H1 (cell line): ENCODE results near the gene CPA4. TPM values are rescaled to one million over a fixed set of nuclear protein-coding genes. Genes with fewer than 3 reads are reported as not detected.

Source experiments
- CTCF ChIA-PET: fragments of 300-600 bp; sonication (Branson Sonifier 250); formaldehyde crosslinking; loops from one replicate; lab custom pipeline; 2021; ENCODE audit not compliant: partially characterized antibody; lab: Charles Lee
- POLR2A ChIA-PET: fragments of 300-600 bp; sonication (Branson Sonifier 250); formaldehyde crosslinking; loops from one replicate; lab custom pipeline; 2021; ENCODE audit warnings: inconsistent platforms; ENCODE audit not compliant: partially characterized antibody; lab: Charles Lee
- DNase-seq, 2 experiments: peaks; one replicate each; pipeline versions ENCODE4 v3.0.0 to v3.0.0-alpha.2; 2010 to 2022; ENCODE audit warnings: low spot score in 2 of 2, low read depth in 1 of 2, mixed read lengths in 1 of 2
- FAIRE-seq: peaks from 2 replicates; lab custom pipeline; 2011; peaks lifted over from hg19 to GRCh38; lab: Jason Lieb, UNC
- H2AFZ ChIP-seq: 2 replicates; pipeline ENCODE4 v1.8.1; 2012; ENCODE audit warnings: low read length, inconsistent platforms
- H2AK5ac ChIP-seq: 2 replicates; pipeline ENCODE4 v1.6.1; 2013; ENCODE audit warnings: low read depth, low read length
- H2BK120ac ChIP-seq: replicated peaks from 2 replicates; pipeline ENCODE3; 2013; ENCODE audit warnings: low read depth, low read length, inconsistent platforms
- H2BK12ac ChIP-seq: 2 replicates; pipeline ENCODE4 v1.6.1; 2013; ENCODE audit warnings: low read depth, low read length
- H2BK15ac ChIP-seq: 2 replicates; pipeline ENCODE4 v1.6.1; 2013; ENCODE audit warnings: low read length
- H2BK20ac ChIP-seq: 2 replicates; pipeline ENCODE4 v1.6.1; 2013; ENCODE audit warnings: low read length
- H2BK5ac ChIP-seq: 2 replicates; pipeline ENCODE4 v1.6.1; 2013; ENCODE audit warnings: low read depth, low read length
- H3K14ac ChIP-seq: 2 replicates; pipeline ENCODE4 v1.6.1; 2013; ENCODE audit warnings: inconsistent platforms; ENCODE audit not compliant: insufficient read length
- H3K18ac ChIP-seq: 2 replicates; pipeline ENCODE4 v1.6.1; 2013; ENCODE audit warnings: low read length; ENCODE audit errors: extremely low read depth
- H3K23ac ChIP-seq: 2 replicates; pipeline ENCODE4 v1.6.1; 2013; ENCODE audit warnings: inconsistent platforms; ENCODE audit not compliant: insufficient read length
- H3K23me2 ChIP-seq: 2 replicates; pipeline ENCODE4 v1.6.1; 2013; ENCODE audit warnings: low read depth, low read length
- H3K27ac ChIP-seq: 2 replicates; pipeline ENCODE4 v1.6.1; 2011; ENCODE audit warnings: low read depth, low read length, inconsistent platforms
- H3K27me3 ChIP-seq, 4 experiments: replicated peaks in 1 of 4; 1 replicate in 1 of 4; 2 replicates in 3 of 4; pipeline versions ENCODE4 v1.6.1 to v1.8.1; 2011 to 2013; ENCODE audit warnings: low read length in 3 of 4, mild to moderate bottlenecking in 3 of 4, inconsistent platforms in 2 of 4, mixed read lengths in 2 of 4, moderate library complexity in 1 of 4; ENCODE audit not compliant: control insufficient read depth in 3 of 4, insufficient read depth in 3 of 4; ENCODE audit errors: extremely low read depth in 1 of 4
- H3K36me3 ChIP-seq, 4 experiments: 2 replicates each; pipeline versions ENCODE4 v1.6.1 to v1.8.1; 2011 to 2013; ENCODE audit warnings: mild to moderate bottlenecking in 4 of 4, low read length in 3 of 4, moderate library complexity in 2 of 4, control low read depth in 1 of 4, inconsistent platforms in 1 of 4; ENCODE audit not compliant: insufficient read depth in 4 of 4, control insufficient read depth in 2 of 4
- H3K4ac ChIP-seq: replicated peaks from 2 replicates; pipeline ENCODE3; 2013; ENCODE audit warnings: low read length, low read depth, mixed read lengths, inconsistent platforms; ENCODE audit not compliant: insufficient read length
- H3K4me1 ChIP-seq, 4 experiments: replicated peaks in 1 of 4; 1 replicate in 1 of 4; 2 replicates in 3 of 4; pipeline versions ENCODE4 v1.6.1 to v1.8.1; 2011 to 2013; ENCODE audit warnings: low read length in 3 of 4, inconsistent platforms in 2 of 4, mixed read lengths in 1 of 4; ENCODE audit not compliant: insufficient read depth in 4 of 4, control insufficient read depth in 3 of 4
- H3K4me2 ChIP-seq, 2 experiments: 2 replicates each; pipeline versions ENCODE4 v1.6.1 to v1.8.1; 2011 to 2013; ENCODE audit warnings: low read depth in 2 of 2, low read length in 2 of 2, control low read depth in 1 of 2, inconsistent platforms in 1 of 2, mild to moderate bottlenecking in 1 of 2; ENCODE audit not compliant: insufficient read depth in 1 of 2
- H3K4me3 ChIP-seq, 4 experiments: fragments of 200-600, 300-600 bp in 1 of 4; sonication (generic), shearing (Covaris generic), sonication (Bioruptor Twin) in 1 of 4; 2 replicates each; pipeline versions ENCODE4 v1.5.1 to v1.8.1; 2011 to 2016; ENCODE audit warnings: low read length in 4 of 4, low read depth in 3 of 4, control low read depth in 2 of 4, inconsistent platforms in 2 of 4, mild to moderate bottlenecking in 2 of 4, mixed read lengths in 1 of 4, moderate library complexity in 1 of 4; ENCODE audit not compliant: insufficient read depth in 2 of 4; ENCODE audit errors: extremely low read depth in 1 of 4
- H3K56ac ChIP-seq: replicated peaks from 2 replicates; pipeline ENCODE3; 2013; ENCODE audit warnings: low read depth, mild to moderate bottlenecking, mixed read lengths, low read length, inconsistent platforms; ENCODE audit not compliant: insufficient read length
- H3K79me1 ChIP-seq: 2 replicates; pipeline ENCODE4 v1.6.1; 2013; ENCODE audit warnings: low read depth, low read length, control low read depth
- H3K79me2 ChIP-seq, 2 experiments: 2 replicates each; pipeline versions ENCODE4 v1.6.1 to v1.8.1; 2012 to 2013; ENCODE audit warnings: low read length in 2 of 2, mild to moderate bottlenecking in 2 of 2, inconsistent platforms in 1 of 2; ENCODE audit not compliant: insufficient read depth in 2 of 2, control insufficient read depth in 1 of 2
- H3K9ac ChIP-seq, 4 experiments: replicated peaks in 1 of 4; 1 replicate in 1 of 4; 2 replicates in 3 of 4; pipeline versions ENCODE4 v1.6.1 to v1.8.1; 2011 to 2013; ENCODE audit warnings: low read depth in 3 of 4, low read length in 3 of 4, control low read depth in 2 of 4, mild to moderate bottlenecking in 2 of 4, moderate library complexity in 2 of 4, inconsistent platforms in 1 of 4; ENCODE audit errors: extremely low read depth in 1 of 4
- H3K9me3 ChIP-seq, 2 experiments: 2 replicates each; pipeline versions ENCODE4 v1.6.1 to v1.8.1; 2012 to 2013; ENCODE audit warnings: mild to moderate bottlenecking in 2 of 2, moderate library complexity in 2 of 2, control low read depth in 1 of 2, inconsistent platforms in 1 of 2, low read depth in 1 of 2, low read length in 1 of 2, mixed read lengths in 1 of 2; ENCODE audit not compliant: insufficient read depth in 2 of 2
- H4K20me1 ChIP-seq, 2 experiments: replicated peaks in 1 of 2; 2 replicates each; pipeline versions ENCODE3 to v1.8.1; 2011 to 2013; ENCODE audit warnings: inconsistent platforms in 2 of 2, low read length in 2 of 2, mild to moderate bottlenecking in 1 of 2; ENCODE audit not compliant: insufficient read depth in 2 of 2, control insufficient read depth in 1 of 2
- H4K5ac ChIP-seq: 2 replicates; pipeline ENCODE4 v1.6.1; 2013; ENCODE audit warnings: low read length, low read depth, mixed read lengths, inconsistent platforms; ENCODE audit not compliant: insufficient read length
- H4K8ac ChIP-seq: 2 replicates; pipeline ENCODE4 v1.8.0; 2013; ENCODE audit warnings: mild to moderate bottlenecking, moderate library complexity, low read length, inconsistent platforms; ENCODE audit not compliant: insufficient read depth; ENCODE audit errors: extremely low read depth
- H4K91ac ChIP-seq: replicated peaks from 2 replicates; pipeline ENCODE3; 2013; ENCODE audit warnings: low read length, mixed read lengths, inconsistent platforms; ENCODE audit not compliant: insufficient read length
- ASH2L ChIP-seq: fragments of 200-600, 300-600 bp; sonication (generic); IDR thresholded peaks from one replicate; pipeline ENCODE4 v1.7.1; 2017; ENCODE audit warnings: low read length
- BACH1 ChIP-seq: IDR thresholded peaks from 2 replicates; pipeline ENCODE4 v1.6.1; 2012; ENCODE audit warnings: low read length, improper control_type of control experiment
- BCL11A ChIP-seq, 2 experiments: IDR thresholded peaks; one replicate each; pipeline ENCODE4 v1.6.1; 2011; ENCODE audit warnings: low read depth in 2 of 2, low read length in 2 of 2, mild to moderate bottlenecking in 2 of 2
- EGR1 ChIP-seq: IDR thresholded peaks from 2 replicates; pipeline ENCODE4 v1.6.1; 2011; ENCODE audit warnings: low read depth, low read length, borderline replicate concordance
- GABPA ChIP-seq: IDR thresholded peaks from 2 replicates; pipeline ENCODE4 v1.6.1; 2011; ENCODE audit warnings: mild to moderate bottlenecking, low read length, moderate library complexity, borderline replicate concordance; ENCODE audit not compliant: insufficient read depth
- JUN ChIP-seq: IDR thresholded peaks from 2 replicates; pipeline ENCODE4 v1.6.1; 2011; ENCODE audit warnings: low read depth, mild to moderate bottlenecking, improper control_type of control experiment, low read length
- KDM1A ChIP-seq: fragments of 200-600, 300-600 bp; sonication (generic); IDR thresholded peaks from 2 replicates; pipeline ENCODE4 v1.7.1; 2016; ENCODE audit warnings: mild to moderate bottlenecking, low read length, borderline replicate concordance
- MAFK ChIP-seq: IDR thresholded peaks from 2 replicates; pipeline ENCODE4 v1.6.1; 2012; ENCODE audit warnings: low read depth, mild to moderate bottlenecking, improper control_type of control experiment, low read length
- POU5F1 ChIP-seq: IDR thresholded peaks from 2 replicates; pipeline ENCODE4 v1.6.1; 2011; ENCODE audit warnings: low read depth, mild to moderate bottlenecking, low read length, moderate library complexity
- SP2 ChIP-seq: IDR thresholded peaks from 2 replicates; pipeline ENCODE4 v1.6.1; 2012; ENCODE audit warnings: mild to moderate bottlenecking, low read length, inconsistent platforms
- SRF ChIP-seq: IDR thresholded peaks from 2 replicates; pipeline ENCODE4 v1.6.1; 2011; ENCODE audit warnings: mild to moderate bottlenecking, low read depth, low read length, moderate library complexity
- TAF1 ChIP-seq: IDR thresholded peaks from 2 replicates; pipeline ENCODE4 v1.6.1; 2011; ENCODE audit warnings: mild to moderate bottlenecking, low read depth, low read length
- WGBS, 2 experiments: shearing (Covaris generic) in 1 of 2; methylation state at CpG; one replicate each; pipeline versions ENCODE4 v1.1.6 to v1.1.7; 2013 to 2015; ENCODE audit warnings: low lambda C conversion rate in 2 of 2, mixed read lengths in 2 of 2, inconsistent platforms in 1 of 2, low coverage in 1 of 2, missing lambda C conversion rate in 1 of 2; ENCODE audit not compliant: insufficient replicate concordance in 2 of 2, insufficient coverage in 1 of 2, insufficient read length in 1 of 2; ENCODE audit errors: extremely low coverage in 1 of 2, missing lambda C conversion rate in 1 of 2; 5-methylcytosine and 5-hydroxymethylcytosine counted together
- polyA plus RNA-seq, 7 experiments: library from polyadenylated mRNA; depleted of rRNA in 3 of 7; stranded (reverse) in 5 of 7; unstranded in 2 of 7; fragments of >200 nt in 5 of 7; fragments of 200-250 nt in 2 of 7; gene quantifications; 1 replicate in 5 of 7; 2 replicates in 1 of 7; 4 replicates in 1 of 7; pipeline versions ENCODE4 v1.2.1 to v1.2.3, GENCODE V29; 2011 to 2013; ENCODE audit warnings: missing spikeins in 2 of 7, mixed read lengths in 2 of 7
- total RNA-seq: library from RNA; stranded (reverse); fragmentation: NEBNext Ultra II Directional; extraction: Animal tissue kit (Norgen Biotek cat#: 25700); gene quantifications from 2 replicates; pipeline ENCODE4 v1.2.1, GENCODE V29; 2021

The CPA4 gene
- total and polyA plus RNA-seq, 2 of the 8 experiments (the other 6 are each of a cell fraction or from before 2014, with no cell fraction given): 0.03 TPM; not detected in 1

DNA sequence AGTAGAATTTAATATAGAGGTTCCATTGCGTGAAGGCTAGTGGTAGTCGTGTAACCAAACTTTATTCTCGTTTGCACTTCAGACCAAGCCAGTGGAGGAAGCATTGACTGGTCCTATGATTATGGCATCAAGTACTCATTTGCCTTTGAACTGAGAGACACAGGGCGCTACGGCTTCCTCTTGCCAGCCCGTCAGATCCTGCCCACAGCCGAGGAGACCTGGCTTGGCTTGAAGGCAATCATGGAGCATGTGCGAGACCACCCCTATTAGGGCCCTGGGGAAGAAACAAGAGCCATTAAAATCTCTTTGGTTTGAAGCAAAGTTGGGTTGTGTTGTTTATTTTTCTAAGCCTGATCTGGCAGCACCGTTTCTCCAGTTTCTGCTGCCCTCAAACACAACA is 3.5 kb upstream of the CPA4 start:
- no peak overlapping the region for H4K91ac ChIP-seq
- H3K79me1 ChIP-seq: no peaks in the 10 kb centered on the region
- H4K8ac ChIP-seq: no peak overlapping the region
- no peak overlapping the region for H2BK12ac ChIP-seq
- FAIRE-seq: no peak
- no peak overlapping the region for H2BK15ac ChIP-seq
- no peak overlapping the region for H3K4ac ChIP-seq
- WGBS, 2 experiments: 92% methylated on average over 9 of the region's 9 CpGs; no CpG with 5 or more reads in 1 of the 2 experiments
- no peak overlapping the region for H3K14ac ChIP-seq
- H2AFZ ChIP-seq: no peak overlapping the region
- no peak overlapping the region for H2BK120ac ChIP-seq
- no peaks in the 10 kb centered on the region for H3K27me3 ChIP-seq
- H3K23me2 ChIP-seq: 0 out of 2 replicates have a peak, but pooled peaks cover 1% of the 10 kb centered on the region
- no peak overlapping the region for H2BK5ac ChIP-seq
- no peak overlapping the region for H4K5ac ChIP-seq
- H3K36me3 ChIP-seq: no peaks in the 10 kb centered on the region
- no peak for TF ChIP-seq TAF1
- no peak for TF ChIP-seq BCL11A (IDR thresholded peaks at IDR 0.05; ENCODE audit: low read depth in 2 of 2, low read length in 2 of 2)
- no peak for TF ChIP-seq SP2
- no peak for TF ChIP-seq GABPA
- no peak for TF ChIP-seq EGR1
- TF ChIP-seq POU5F1: no peak
- no peak for TF ChIP-seq SRF
- no peak for TF ChIP-seq KDM1A
- no peak for TF ChIP-seq MAFK
- TF ChIP-seq ASH2L: no peak
- no peak for TF ChIP-seq JUN
- TF ChIP-seq BACH1: no peak
- ChIA-PET CTCF (no interaction called here), POLR2A (no interaction called here)
- no peak overlapping the region for H3K4me2 ChIP-seq
- no peaks in the 10 kb centered on the region for H4K20me1 ChIP-seq
- no peak overlapping the region for H3K27ac ChIP-seq
- 0 out of 4 replicates have a peak, but pooled peaks cover 0 to 2% of the 10 kb centered on the region in 2 experiments for H3K9me3 ChIP-seq
- DNase-seq: no peak
- H3K4me3 ChIP-seq: no peak overlapping the region
- no peak overlapping the region for H3K56ac ChIP-seq
- H3K18ac ChIP-seq: no peak overlapping the region
- H2AK5ac ChIP-seq: no peak overlapping the region
- H3K23ac ChIP-seq: no peak overlapping the region
- no peaks in the 10 kb centered on the region for H3K79me2 ChIP-seq
- no peak overlapping the region for H3K9ac ChIP-seq
- no peak overlapping the region for H2BK20ac ChIP-seq
- H3K4me1 ChIP-seq: no peaks in the 10 kb centered on the region
